Measurements from ENCODE around the gene FBXW8. TPM values are rescaled to one million over a fixed set of nuclear protein-coding genes. Genes with fewer than 3 reads are reported as not detected.

Gene FBXW8
- total RNA-seq, 1 donor from 2014 or later: 17.9 TPM

GRCh38 chr12:117076410-117077372 is 165.9 kb downstream of the FBXW8 start:
- DNase-seq (ENCODE audit: low read depth): peak; percentile 61

- no peak for DNase-seq (ENCODE audit: low read depth)
These were observed 168.7 kb downstream of the FBXW8 start for GRCh38 chr12:117079487-117079886.

GRCh38 chr12:117080661-117081144 is 170.0 kb downstream of the FBXW8 start:
- no peak for DNase-seq (ENCODE audit: low read depth)

Other genes starting within 250 kb of the FBXW8 start
- 61.5 and 71.9 TPM in 2 replicates for gene SPRING1, start 172.9 kb upstream of the FBXW8 start, total RNA-seq
- gene RNFT2, start 172.6 kb upstream of the FBXW8 start, total RNA-seq: 2.3 and 5.6 TPM in 2 replicates
- 0.05 TPM in 1 of 2 replicates, not detected in the other for gene HRK, start 29.5 kb upstream of the FBXW8 start, total RNA-seq
- gene TESC, start 188.5 kb downstream of the FBXW8 start, total RNA-seq: 7.3 and 14.6 TPM in 2 replicates

Data from renal cortical epithelial cell (primary cell).